ENCODE results near the gene NCAM1. TPM values are rescaled to one million over a fixed set of nuclear protein-coding genes. Genes with fewer than 3 reads are reported as not detected.

NCAM1 gene
- total and polyA plus RNA-seq, 2 of the 13 experiments (the other 11 are each of a cell fraction or from before 2014, with no cell fraction given) = 0.05 TPM; not detected in 1

DNA sequence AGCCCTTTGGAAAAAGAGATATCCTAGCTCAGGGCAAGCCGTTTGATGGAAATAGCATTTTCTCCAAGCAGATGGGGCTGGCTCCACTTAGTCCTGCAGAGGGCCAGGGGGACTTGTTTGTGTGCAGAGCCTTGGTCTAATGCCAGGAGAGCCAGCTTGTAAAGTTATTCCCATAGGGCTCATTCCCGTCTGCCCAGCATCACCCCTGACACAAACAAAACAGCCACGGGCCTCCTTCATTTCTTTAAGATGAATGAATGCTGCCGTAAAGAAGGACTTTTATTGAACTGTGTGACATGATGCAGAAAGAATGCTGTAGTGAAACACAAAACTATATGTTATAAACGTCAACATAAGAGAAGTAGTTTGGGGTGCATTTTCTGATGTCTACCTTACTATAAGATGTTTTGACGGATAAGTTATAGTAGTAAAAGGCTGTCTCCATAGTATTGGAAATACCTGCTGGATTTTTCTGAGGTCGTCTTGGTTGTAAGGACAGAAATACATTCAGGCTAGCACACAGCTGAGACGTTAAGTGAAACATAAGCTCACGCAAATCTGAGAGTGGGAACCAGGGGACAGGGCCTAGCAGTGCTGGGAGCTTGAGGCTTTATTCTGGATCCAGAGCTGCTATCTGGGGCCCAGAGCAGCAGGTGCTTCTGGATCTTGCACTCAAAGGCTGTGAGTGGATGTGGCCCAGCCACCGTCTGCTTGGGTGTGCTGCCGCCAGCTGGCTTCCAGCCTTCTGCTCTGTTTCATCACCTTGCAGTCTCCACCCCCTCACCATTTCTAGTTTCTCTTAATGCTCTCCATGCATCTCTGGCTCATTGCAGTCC, 53.3 kb downstream of the NCAM1 start (continued):
- TF ChIP-seq, protein P1, sequence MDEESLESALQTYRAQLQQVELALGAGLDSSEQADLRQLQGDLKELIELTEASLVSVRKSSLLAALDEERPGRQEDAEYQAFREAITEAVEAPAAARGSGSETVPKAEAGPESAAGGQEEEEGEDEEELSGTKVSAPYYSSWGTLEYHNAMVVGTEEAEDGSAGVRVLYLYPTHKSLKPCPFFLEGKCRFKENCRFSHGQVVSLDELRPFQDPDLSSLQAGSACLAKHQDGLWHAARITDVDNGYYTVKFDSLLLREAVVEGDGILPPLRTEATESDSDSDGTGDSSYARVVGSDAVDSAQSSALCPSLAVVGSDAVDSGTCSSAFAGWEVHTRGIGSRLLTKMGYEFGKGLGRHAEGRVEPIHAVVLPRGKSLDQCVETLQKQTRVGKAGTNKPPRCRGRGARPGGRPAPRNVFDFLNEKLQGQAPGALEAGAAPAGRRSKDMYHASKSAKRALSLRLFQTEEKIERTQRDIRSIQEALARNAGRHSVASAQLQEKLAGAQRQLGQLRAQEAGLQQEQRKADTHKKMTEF (CRISPR knock-in tag; IDR thresholded peaks at IDR 0.05) = no peak
- TF ChIP-seq NR2C2 (CRISPR knock-in tag; IDR thresholded peaks at IDR 0.05; ENCODE audit: borderline replicate concordance) (no peak), ZFYVE20 (CRISPR knock-in tag; IDR thresholded peaks at IDR 0.05; ENCODE audit: borderline replicate concordance, low read depth) (no peak), ZNF354B (CRISPR knock-in tag; IDR thresholded peaks at IDR 0.05) (no peak)
- TF ChIP-seq, protein P2, sequence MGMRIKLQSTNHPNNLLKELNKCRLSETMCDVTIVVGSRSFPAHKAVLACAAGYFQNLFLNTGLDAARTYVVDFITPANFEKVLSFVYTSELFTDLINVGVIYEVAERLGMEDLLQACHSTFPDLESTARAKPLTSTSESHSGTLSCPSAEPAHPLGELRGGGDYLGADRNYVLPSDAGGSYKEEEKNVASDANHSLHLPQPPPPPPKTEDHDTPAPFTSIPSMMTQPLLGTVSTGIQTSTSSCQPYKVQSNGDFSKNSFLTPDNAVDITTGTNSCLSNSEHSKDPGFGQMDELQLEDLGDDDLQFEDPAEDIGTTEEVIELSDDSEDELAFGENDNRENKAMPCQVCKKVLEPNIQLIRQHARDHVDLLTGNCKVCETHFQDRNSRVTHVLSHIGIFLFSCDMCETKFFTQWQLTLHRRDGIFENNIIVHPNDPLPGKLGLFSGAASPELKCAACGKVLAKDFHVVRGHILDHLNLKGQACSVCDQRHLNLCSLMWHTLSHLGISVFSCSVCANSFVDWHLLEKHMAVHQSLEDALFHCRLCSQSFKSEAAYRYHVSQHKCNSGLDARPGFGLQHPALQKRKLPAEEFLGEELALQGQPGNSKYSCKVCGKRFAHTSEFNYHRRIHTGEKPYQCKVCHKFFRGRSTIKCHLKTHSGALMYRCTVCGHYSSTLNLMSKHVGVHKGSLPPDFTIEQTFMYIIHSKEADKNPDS (CRISPR knock-in tag; IDR thresholded peaks at IDR 0.05) = no peak
- TF ChIP-seq, protein P3, sequence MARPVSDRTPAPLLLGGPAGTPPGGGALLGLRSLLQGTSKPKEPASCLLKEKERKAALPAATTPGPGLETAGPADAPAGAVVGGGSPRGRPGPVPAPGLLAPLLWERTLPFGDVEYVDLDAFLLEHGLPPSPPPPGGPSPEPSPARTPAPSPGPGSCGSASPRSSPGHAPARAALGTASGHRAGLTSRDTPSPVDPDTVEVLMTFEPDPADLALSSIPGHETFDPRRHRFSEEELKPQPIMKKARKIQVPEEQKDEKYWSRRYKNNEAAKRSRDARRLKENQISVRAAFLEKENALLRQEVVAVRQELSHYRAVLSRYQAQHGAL (CRISPR knock-in tag; IDR thresholded peaks at IDR 0.05; ENCODE audit: not compliant biosample characterization) = no peak
- TF ChIP-seq, protein P4, sequence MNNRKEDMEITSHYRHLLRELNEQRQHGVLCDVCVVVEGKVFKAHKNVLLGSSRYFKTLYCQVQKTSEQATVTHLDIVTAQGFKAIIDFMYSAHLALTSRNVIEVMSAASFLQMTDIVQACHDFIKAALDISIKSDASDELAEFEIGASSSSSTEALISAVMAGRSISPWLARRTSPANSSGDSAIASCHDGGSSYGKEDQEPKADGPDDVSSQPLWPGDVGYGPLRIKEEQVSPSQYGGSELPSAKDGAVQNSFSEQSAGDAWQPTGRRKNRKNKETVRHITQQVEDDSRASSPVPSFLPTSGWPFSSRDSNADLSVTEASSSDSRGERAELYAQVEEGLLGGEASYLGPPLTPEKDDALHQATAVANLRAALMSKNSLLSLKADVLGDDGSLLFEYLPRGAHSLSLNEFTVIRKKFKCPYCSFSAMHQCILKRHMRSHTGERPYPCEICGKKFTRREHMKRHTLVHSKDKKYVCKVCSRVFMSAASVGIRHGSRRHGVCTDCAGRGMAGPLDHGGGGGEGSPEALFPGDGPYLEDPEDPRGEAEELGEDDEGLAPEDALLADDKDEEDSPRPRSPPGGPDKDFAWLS (CRISPR knock-in tag; IDR thresholded peaks at IDR 0.05; ENCODE audit: borderline replicate concordance) = no peak
